Transverse colon (tissue), 4 donors: ENCODE data around the gene RPS6KL1.

Source experiments
- CTCF ChIP-seq, 5 experiments: fragments of 200-600 bp in 3 of 5; fragments of 450-650 bp in 2 of 5; sonication (generic) in 3 of 5; IDR thresholded peaks; 1 replicate in 2 of 5; 2 replicates in 3 of 5; pipeline ENCODE4 v1.5.1; 2016 to 2017; ENCODE audit warnings: antibody characterized with exemption in 5 of 5, inconsistent platforms in 3 of 5, mild to moderate bottlenecking in 2 of 5, moderate library complexity in 1 of 5
- POLR2A ChIP-seq: fragments of 450-650 bp; IDR thresholded peaks from one replicate; pipeline ENCODE4 v1.6.1; 2016; ENCODE audit warnings: antibody characterized with exemption, mild to moderate bottlenecking, moderate library complexity
- POLR2AphosphoS5 ChIP-seq, 3 donors: sonication (generic); formaldehyde crosslinking; IDR thresholded peaks; one replicate each; pipeline ENCODE4 v1.6.1; 2016; ENCODE audit warnings: antibody characterized with exemption in 3 of 3

- TF ChIP-seq CTCF (IDR thresholded peaks at IDR 0.05) (no peak), POLR2A (no peak), POLR2AphosphoS5 (IDR thresholded peaks at IDR 0.05) (no peak)
Measured at GRCh38 chr14:74935360-74935680, 12.3 kb upstream of the RPS6KL1 start.
